Measurements from ENCODE around the gene NXPE2. TPM values are rescaled to one million over a fixed set of nuclear protein-coding genes. Genes with fewer than 3 reads are reported as not detected.

Gene NXPE2
- total RNA-seq, 2 donors from 2014 or later = 22.2 to 33.8 TPM

GRCh38 chr11:114745150-114745671 is 66.9 kb downstream of the NXPE2 start:
- no peak for DNase-seq
- intact Hi-C loops (cut with DNase I) = no loop called here
- no peak for TF ChIP-seq CTCF (IDR thresholded peaks at IDR 0.05)
- Histone ChIP-seq H3K4me1 (no peaks in the 10 kb centered on the region), H3K4me3 (no peak overlapping the region), H3K9me3 (no peaks in the 10 kb centered on the region), H3K36me3 (no peaks in the 10 kb centered on the region), H3K27ac (no peak overlapping the region), H3K9ac (ENCODE audit: low read depth in 2 of 2, low read length in 2 of 2) (no peak overlapping the region), H3K27me3 (no peaks in the 10 kb centered on the region)

- Histone ChIP-seq H3K9ac (ENCODE audit: low read depth in 2 of 2, low read length in 2 of 2) (no peak overlapping the region), H3K36me3 (no peaks in the 10 kb centered on the region), H3K9me3 (no peaks in the 10 kb centered on the region), H3K27me3 (no peaks in the 10 kb centered on the region), H3K27ac (no peak overlapping the region), H3K4me3 (no peak overlapping the region), H3K4me1 (no peaks in the 10 kb centered on the region)
- intact Hi-C loops (cut with DNase I) = no loop called here
- DNase-seq = no peak
- TF ChIP-seq CTCF (IDR thresholded peaks at IDR 0.05) = no peak
These were observed 67.7 kb downstream of the NXPE2 start for GRCh38 chr11:114746013-114746412.

Other genes starting within 250 kb of the NXPE2 start
- gene REXO2, start 239.1 kb upstream of the NXPE2 start, total RNA-seq = 10 to 100 TPM; 46.6 to 55.5 TPM
- gene NXPE1, start 118.6 kb upstream of the NXPE2 start, total RNA-seq = 100 to 1,000 TPM; 210 to 217 TPM
- 100 to 1,000 TPM in 1 of 2 donors, 10 to 100 TPM in 1; 95.2 to 178 TPM for gene NXPE4, start 82.7 kb upstream of the NXPE2 start, total RNA-seq

All from colonic mucosa (tissue), 4 donors.